Stromal cell of bone marrow (primary cell): ENCODE data around the gene NKAIN2.
A peak's percentile ranks its signal among the peaks of the same experiment; 100 is the strongest.
"Not testable (repeated sequence)": the region's sequence is repeated elsewhere in the genome, so short reads cannot be mapped to it uniquely, and the experiment has no call there.

ENCODE experiments used
- DNase-seq: peaks from one replicate; pipeline ENCODE4 v3.0.0-alpha.2; 2012; ENCODE audit warnings: low read depth

NKAIN2 gene

GRCh38 chr6:124090491-124090890 is 286.8 kb downstream of the NKAIN2 start:
- no peak for DNase-seq

DNA sequence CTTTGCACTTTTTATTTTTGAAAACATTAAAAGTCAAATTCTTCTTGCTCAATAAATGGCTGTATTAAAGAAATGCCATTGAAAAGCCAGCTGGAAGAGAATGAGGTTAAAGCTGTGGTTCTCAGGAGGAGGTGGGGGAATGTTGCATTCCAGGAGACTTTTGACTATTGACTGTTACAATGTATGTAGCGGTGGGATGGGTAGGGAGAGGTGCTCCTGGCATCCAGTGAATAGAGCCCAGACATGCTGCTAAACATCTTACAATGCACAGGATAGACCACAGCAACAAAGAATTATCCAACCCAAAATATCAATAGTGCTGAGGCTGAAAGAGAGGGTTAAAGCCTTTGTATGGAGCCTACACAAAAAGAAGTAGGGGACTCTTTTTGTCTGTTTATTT is 295.9 kb downstream of the NKAIN2 start:
- no peak for DNase-seq

DNA sequence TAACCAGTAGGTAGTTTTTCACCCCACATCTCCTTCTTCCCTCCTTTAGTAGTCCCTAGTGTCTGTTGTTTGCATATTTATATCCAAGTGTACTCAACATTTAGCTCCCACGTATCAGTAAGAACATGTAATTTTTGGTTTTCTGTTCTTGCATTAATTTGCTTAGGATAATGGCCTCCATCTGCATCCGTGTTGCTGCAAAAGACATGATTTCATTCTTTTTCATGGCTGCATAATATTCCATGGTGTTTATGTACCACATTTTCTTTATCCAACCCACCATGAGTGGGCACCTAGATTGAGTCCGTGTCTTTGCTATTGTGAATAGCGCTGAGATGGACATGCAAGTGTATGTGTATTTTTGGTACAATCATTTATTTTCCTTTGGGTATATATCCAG is 306.8 kb downstream of the NKAIN2 start:
- DNase-seq, result no peak

GRCh38 chr6:124119596-124119995 is 315.9 kb downstream of the NKAIN2 start:
- no peak for DNase-seq

GRCh38 chr6:124123617-124124209 is 320.0 kb downstream of the NKAIN2 start:
- DNase-seq, result no peak

DNA sequence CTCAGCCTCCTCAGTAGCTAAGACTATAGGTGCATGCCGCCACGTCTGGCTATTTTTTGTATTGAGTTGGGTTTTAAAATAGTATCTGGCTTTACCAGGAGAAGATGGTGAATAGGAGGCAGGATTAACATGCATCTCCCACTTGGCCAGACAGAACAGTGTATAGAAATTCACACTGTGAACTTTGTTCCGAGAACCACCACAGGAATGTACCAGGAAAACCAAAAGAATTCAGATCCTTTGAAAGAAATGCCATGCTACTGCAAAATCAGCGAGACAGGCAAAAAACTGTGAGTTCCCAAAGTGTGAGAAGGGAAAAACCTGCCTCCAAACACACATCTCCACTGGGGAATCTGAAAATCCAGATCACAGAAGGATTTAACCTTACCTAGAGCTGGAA is 327.6 kb downstream of the NKAIN2 start:
- peak; percentile 13 for DNase-seq

DNA sequence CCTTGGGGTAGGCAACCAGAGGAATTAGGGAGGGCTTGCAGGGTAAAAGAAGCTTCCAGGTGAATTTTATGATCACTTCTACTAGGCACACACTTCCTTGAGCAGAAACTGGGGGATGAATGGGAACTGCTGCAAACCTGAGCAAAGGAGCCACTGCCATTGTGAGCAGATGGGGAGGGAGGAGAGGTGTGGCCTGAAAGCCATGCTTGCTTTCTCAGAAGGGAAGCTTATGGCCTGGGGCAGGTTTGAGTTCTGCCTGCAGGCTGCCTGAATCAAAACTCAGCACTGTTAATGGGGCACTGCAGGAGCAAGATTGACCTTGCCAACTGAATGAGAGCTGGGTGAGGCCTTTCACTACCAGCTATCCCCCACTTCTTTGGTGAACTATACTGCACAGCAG is 328.1 kb downstream of the NKAIN2 start:
- no peak for DNase-seq

- no peak for DNase-seq
Measured at GRCh38 chr6:124132256-124132655, 328.6 kb downstream of the NKAIN2 start.

DNA sequence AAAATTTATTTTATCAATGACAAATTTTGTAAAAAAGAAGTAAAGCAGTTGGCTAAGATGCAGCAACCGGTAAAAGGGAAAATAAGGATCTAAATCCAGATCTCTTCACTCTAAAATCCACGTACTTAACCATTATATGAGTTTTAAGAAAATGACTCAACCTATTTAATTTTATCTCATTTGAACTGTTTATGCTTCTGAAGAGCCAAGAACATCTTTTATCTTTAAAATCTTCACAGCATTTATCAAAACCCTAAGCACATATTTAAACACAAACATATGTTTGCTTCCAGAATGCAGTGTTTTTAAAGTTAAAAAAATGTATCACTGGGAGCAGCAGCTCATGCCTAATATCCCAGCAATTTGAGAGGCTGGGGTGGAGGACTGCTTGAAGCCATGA is 339.2 kb downstream of the NKAIN2 start:
- no peak for DNase-seq

GRCh38 chr6:124143435-124143834 is 339.8 kb downstream of the NKAIN2 start:
- no peak for DNase-seq

DNA sequence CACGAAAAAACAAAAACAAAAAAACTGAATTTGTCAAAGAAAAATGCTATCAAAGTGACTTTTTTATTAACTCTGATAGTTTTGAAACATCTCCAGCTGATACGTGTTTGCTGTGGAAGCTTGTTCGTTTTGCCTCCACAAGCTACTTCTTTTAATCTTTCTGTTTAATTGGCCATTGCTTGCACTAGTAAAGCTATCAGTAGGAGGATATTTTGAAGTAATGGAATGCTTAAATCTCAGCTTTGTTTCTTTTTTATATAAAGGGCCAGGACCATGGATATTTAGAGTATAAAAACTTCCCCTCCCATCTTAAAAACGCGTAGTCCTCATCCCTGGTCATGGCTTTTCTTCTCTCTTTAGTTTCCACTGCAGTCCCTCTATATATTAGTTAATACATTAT is 344.0 kb downstream of the NKAIN2 start:
- DNase-seq, result no peak

- no peak for DNase-seq
Measured at GRCh38 chr6:124148236-124148957, 344.7 kb downstream of the NKAIN2 start.

- no peak for DNase-seq
Measured at GRCh38 chr6:124149646-124150045, 346.0 kb downstream of the NKAIN2 start.

DNA sequence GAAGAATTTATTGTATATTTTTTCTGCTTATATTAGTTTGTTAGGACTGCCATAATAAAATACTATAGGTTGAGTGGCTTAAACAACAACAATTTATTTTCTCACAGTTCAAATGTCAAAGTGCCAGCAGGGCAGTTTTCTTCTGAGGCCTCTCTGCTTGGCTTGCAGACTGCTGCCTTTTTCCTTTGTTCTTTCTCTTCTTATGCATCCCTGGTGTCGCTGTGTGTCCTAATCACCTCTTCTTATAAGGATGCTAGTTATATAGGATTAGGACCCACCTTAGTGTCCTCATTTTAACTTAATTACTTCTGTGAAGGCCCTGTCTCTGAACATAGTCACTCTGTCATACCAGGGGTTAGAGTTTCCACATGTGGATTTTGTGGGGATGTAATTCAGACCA is 354.4 kb downstream of the NKAIN2 start:
- no peak for DNase-seq

GRCh38 chr6:124163676-124164075 is 360.0 kb downstream of the NKAIN2 start:
- DNase-seq, result no peak

- no peak for DNase-seq
Measured at GRCh38 chr6:124164343-124164742, 360.7 kb downstream of the NKAIN2 start.

DNA sequence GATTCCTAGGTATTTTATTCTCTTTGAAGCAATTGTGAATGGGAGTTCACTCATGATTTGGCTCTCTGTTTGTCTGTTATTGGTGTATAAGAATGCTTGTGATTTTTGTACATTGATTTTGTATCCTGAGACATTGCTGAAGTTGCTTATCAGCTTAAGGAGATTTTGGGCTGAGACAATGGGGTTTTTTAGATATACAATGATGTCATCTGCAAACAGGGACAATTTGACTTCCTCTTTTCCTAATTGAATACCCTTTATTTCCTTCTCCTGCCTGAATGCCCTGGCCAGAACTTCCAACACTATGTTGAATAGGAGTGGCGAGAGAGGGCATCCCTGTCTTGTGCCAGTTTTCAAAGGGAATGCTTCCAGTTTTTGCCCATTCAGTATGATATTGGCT is 363.6 kb downstream of the NKAIN2 start:
- DNase-seq, result not testable (repeated sequence)

GRCh38 chr6:124190256-124190655 is 386.6 kb downstream of the NKAIN2 start:
- DNase-seq, result no peak

DNA sequence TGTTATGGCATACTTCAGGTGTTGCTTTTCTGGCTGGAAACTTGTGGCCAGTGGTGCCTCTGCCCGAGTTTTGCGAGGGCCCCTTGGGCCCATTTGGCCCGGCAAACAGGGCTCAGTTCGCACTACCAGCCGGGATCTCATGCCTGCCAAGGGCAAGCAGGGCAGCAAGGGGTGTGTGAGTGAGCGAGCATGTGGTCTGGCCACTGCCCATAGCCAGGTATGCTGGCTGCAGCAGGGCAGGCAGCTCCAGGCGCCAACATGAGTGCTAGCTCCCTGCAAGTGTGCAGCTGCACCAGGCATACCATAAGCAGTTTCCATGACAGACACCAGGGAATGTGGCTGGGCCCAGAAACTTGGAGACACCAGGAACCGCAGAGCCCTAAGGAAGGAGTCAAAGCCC is 389.5 kb downstream of the NKAIN2 start:
- no peak for DNase-seq

- no peak for DNase-seq
Measured at GRCh38 chr6:124197148-124197547, 393.5 kb downstream of the NKAIN2 start.

- no peak for DNase-seq
Measured at GRCh38 chr6:124199286-124199685, 395.6 kb downstream of the NKAIN2 start.

DNA sequence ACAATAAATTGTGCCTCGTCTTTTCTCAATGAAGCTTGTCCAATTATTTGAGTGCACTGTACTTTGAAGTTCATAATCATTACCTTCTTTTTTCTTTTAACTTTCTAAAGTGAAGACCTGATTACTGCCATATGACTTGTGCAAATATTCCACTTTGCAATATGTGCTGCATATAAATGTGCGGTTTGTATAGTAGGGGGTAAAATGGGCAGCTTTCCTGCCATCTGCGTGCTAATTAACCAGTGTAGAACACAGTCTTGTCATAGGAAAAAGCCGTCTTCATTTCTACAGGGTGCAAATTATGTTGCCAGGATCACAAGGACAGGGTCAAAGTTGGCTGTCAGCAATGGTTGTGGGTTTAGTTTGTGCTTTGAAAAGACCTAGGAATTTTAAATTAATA is 397.0 kb downstream of the NKAIN2 start:
- no peak for DNase-seq

DNA sequence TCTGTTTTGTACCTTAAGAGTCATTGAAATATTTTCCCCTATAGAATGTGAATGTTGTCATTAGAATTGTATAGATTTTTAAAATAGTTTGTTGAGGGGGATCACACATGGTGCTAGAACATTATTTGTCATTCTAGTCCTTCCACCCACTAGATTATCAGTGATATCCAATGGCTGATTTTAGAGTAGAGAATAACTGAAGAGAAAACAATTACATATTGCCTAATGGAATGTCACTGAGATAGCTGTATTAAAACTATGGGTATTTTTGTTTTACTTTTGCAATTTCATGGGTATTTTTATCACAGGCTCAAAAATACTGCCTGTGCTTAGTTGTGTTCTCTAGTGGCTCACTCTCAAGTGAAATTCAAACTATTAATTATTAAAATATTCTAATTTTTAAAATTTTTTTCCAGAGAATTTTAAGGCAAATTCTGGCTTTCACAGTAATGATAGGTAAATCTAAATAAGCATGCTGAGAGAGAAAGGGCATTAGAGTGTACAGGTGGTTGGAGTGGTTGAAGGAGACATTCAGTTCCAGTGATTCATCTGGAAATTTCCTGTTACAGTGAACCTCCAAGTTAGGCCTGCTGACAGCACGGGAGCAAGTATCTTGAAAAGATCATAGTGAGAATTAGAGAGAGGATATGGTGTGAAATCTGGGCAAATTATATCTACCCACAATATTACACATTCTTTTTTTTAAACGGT is 399.6 kb downstream of the NKAIN2 start:
- DNase-seq, result no peak

DNA sequence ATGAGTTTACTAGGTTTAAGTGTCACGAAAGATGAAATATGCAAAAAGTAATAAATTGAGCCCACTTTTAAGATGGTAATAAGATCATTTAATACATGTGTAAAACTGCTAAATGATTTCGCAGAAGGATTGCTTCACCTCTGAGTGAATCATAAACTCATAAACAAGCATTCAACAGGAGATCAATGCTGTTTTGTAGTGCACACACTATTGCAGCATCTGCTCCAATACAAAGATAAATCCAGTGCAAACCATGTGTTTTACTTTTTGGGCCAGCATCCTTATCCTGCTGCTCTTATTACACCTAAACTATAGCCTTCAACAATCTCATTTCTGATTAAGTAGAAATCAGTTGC is 400.1 kb downstream of the NKAIN2 start:
- DNase-seq, result no peak
